ENCODE data around the gene ATPAF1.

DNA sequence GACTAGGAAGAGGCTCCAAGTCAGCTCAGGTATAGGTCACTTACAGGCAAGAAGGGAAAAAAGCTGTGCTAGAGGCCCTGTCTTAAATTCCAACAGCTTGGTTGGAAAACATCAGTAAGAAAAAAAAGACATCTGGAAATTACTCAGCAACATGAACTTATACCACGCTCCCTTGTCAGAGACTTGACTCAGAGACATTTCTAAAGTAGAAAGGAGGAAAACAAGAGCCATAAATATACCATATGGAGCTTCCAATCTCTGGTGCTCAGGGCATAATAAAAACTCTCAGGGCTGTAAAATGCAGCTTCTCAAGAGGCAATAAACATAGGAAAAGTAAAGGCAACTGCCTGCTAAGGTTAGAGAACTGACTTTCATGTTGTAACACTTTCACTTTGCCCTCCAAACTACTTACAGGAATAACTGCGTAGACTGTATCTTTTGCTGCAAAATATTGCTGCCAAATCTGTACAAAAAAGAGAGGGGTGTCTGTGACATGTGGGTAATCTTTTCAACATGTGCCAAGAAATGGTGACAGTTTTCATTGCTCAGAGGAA is 14.7 kb downstream of the ATPAF1 start:
- no peak for TF ChIP-seq POLR2AphosphoS5 (IDR thresholded peaks at IDR 0.05; ENCODE audit: low read depth, low read length)
- no peak for TF ChIP-seq POLR2A (IDR thresholded peaks at IDR 0.05; ENCODE audit: low read depth, low read length)
- TF ChIP-seq TAF1 (IDR thresholded peaks at IDR 0.05; ENCODE audit: low read depth, low read length): no peak

All from GM12891 (cell line).